ENCODE measurements around the gene NDUFB4.

DNA sequence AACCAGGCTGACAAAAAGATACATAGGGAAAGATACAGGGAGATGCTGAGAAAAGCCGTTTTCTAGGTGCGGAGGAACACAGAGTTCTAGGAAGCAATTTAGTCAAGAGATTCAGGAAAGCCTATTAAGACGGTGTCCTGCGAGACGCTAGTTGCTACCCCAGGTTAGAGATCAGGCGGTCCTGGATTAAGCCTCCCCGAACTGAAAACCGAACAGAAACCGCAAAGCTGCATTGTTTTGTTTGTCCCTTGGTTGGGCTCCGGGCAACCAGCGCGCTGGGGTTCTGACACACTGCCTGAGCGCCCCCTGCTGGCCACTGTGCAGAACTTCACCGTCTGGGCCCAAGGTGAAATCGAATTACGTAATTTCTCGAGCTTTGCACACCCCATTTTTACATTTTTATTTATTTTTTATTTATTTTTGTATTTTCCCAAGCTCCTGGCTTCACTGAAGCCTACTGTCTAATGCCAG is 37.3 kb upstream of the NDUFB4 start:
- TF ChIP-seq, protein P1, sequence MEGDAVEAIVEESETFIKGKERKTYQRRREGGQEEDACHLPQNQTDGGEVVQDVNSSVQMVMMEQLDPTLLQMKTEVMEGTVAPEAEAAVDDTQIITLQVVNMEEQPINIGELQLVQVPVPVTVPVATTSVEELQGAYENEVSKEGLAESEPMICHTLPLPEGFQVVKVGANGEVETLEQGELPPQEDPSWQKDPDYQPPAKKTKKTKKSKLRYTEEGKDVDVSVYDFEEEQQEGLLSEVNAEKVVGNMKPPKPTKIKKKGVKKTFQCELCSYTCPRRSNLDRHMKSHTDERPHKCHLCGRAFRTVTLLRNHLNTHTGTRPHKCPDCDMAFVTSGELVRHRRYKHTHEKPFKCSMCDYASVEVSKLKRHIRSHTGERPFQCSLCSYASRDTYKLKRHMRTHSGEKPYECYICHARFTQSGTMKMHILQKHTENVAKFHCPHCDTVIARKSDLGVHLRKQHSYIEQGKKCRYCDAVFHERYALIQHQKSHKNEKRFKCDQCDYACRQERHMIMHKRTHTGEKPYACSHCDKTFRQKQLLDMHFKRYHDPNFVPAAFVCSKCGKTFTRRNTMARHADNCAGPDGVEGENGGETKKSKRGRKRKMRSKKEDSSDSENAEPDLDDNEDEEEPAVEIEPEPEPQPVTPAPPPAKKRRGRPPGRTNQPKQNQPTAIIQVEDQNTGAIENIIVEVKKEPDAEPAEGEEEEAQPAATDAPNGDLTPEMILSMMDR (conservative IDR thresholded peaks at IDR 0.05 in 1 of 2, IDR thresholded peaks at IDR 0.05 in 1 of 2; ENCODE audit: low read depth in 1 of 2, low read length in 2 of 2) = peak; percentile 87 to 89
- no peak for TF ChIP-seq EZH2 (IDR thresholded peaks at IDR 0.05; ENCODE audit: low read length, missing control alignments)
